Effector memory CD4-positive, alpha-beta T cell (primary cell): ENCODE measurements around the gene ZNF883.
"Not testable (repeated sequence)": the region's sequence is repeated elsewhere in the genome, so short reads cannot be mapped to it uniquely, and the experiment has no call there.

ENCODE experiments used
- DNase-seq, 3 donors: peaks; one replicate each; pipeline ENCODE4 v3.0.0-alpha.2; 2020
- H3K27ac ChIP-seq: 2 replicates; pipeline ENCODE4 v1.7.0; 2013; ENCODE audit warnings: mild to moderate bottlenecking, low read length, moderate library complexity; ENCODE audit not compliant: insufficient read depth, poor library complexity, severe bottlenecking
- H3K27me3 ChIP-seq: replicated peaks from 2 replicates; pipeline ENCODE4 v1.7.0; 2013; ENCODE audit warnings: mild to moderate bottlenecking, low read length; ENCODE audit not compliant: insufficient read depth, control insufficient read depth, poor library complexity, severe bottlenecking
- H3K36me3 ChIP-seq: 2 replicates; pipeline ENCODE4 v1.7.0; 2013; ENCODE audit warnings: mild to moderate bottlenecking, low read length, moderate library complexity; ENCODE audit not compliant: control insufficient read depth, insufficient read depth
- H3K4me1 ChIP-seq: 2 replicates; pipeline ENCODE4 v1.7.0; 2013; ENCODE audit warnings: low read length, mild to moderate bottlenecking; ENCODE audit not compliant: control insufficient read depth, insufficient read depth, poor library complexity, severe bottlenecking
- H3K4me3 ChIP-seq: 2 replicates; pipeline ENCODE4 v1.7.0; 2013; ENCODE audit warnings: low read length, low read depth, mild to moderate bottlenecking; ENCODE audit not compliant: insufficient read depth, poor library complexity, severe bottlenecking
- H3K9me3 ChIP-seq: 2 replicates; pipeline ENCODE4 v1.7.0; 2013; ENCODE audit warnings: mild to moderate bottlenecking, low read length, moderate library complexity; ENCODE audit not compliant: control insufficient read depth
- total RNA-seq, 3 donors: gene quantifications; one replicate each; lab custom pipeline; 2026; lab: John Stamatoyannopoulos, UW

ZNF883 gene
- total RNA-seq: 0.17 to 0.39 (median 0.35) reads per million in 3 donors

DNA sequence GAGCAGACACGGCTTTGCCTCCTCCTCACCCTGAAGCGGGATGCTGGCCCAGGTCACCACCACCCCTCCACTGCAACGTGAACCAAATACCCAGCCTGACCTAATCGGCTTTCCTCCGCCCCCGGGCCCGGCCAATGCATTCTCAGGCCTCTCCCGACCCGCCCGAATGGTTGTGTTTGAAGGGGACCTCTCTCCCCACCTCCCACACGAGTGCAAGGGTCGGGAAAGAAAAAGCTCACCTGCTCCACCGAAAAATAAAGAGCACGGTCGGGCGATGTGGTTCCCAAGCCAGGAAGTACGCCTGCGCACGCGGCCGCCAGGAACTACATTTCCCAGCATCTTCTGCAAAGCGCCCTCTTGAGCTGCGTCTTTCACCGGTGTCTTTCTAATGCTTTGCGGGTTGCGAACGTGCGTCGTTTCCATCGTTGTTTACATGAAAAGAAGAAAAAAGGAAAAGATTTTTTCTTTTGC is at the start of gene ZNF883:
ZNF883 (minus strand) TSS at position 282 of the 471 bp plus-strand sequence.
- no peaks in the 10 kb centered on the region for H3K36me3 ChIP-seq
- no peak for DNase-seq
- no peaks in the 10 kb centered on the region for H3K27me3 ChIP-seq
- no peaks in the 10 kb centered on the region for H3K9me3 ChIP-seq
- no peaks in the 10 kb centered on the region for H3K4me1 ChIP-seq
- no peak within 1 kb of the TSS for H3K27ac ChIP-seq
- peak within 1 kb of the TSS; percentile 39 for H3K4me3 ChIP-seq

DNA sequence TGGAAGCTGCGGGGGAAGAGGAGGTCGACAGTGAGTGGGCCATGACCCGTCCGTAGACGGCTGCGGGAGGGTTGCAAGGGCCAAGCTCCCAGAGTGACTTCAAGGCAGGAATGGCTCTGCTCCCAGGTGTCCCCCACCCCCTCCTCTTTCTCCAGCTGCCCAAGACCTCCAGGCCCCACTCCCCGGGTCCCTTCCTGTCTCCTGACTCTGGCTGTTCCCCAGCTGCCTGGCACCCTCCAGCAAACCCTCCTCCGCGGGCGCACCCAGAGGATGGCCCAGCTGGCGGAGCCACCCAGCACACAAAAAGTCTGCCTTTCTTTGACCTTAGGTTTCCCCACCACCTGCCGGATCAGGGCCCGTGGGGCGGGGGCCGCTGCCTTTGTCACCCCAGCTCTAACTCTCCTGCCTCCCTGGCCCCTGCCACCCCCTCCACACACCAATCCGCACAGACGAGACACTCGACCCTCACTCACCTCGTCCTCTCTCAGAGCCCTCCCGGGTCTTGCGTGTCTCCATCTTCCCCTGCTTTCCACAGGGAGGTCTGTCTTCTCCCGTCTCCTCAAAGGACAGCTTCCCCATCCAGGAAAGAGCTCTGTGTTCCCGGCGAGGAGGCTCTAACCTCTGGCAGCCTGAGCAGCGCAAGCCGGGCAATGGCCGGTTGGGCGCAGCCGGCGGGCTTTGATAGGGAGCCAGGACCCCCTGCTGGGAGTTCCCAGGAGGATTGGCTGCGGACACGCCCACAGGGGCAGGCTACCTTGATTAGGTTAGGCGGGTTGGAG is 49.3 kb upstream of the ZNF883 start:
- not testable (repeated sequence) for H3K4me1 ChIP-seq, H3K27ac ChIP-seq, H3K4me3 ChIP-seq, H3K36me3 ChIP-seq, DNase-seq
- peaks cover 10% of the 10 kb centered on the region for H3K27me3 ChIP-seq
- peaks cover 10% of the 10 kb centered on the region for H3K9me3 ChIP-seq

DNA sequence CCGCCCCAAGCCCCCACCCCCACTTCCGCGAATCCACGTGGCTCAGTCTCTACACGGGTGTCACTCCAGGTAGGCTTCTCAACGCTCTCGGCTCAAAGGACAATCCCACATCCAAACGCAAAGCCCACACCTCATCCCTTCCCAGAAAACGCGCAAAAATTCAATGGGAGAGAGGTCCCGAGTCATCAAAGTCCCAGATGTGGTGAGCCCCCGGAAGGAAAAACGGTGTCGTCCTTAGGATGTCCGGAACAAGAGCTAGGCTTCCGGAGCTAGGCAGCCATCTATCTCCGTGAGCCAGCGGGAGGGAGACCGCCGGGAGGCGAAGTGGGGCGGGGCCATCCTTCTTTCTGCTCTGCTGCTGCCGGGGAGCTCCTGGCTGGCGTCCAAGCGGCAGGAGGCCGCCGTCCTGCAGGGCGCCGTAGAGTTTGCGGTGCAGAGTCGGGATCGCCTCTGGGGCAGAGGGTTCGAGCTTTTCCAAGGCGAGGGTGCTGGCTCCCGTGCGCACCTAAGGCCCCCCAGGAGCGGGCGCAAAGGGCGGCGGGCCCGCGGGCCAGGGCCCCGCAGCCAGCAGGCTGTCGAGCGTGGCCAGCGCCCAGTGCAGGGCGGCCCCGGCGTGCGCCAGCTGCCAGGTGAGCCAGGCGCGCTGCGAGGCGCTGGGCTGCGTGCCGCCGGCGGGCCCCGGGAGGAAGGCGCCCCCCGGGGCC is 47.7 kb upstream of the ZNF883 start:
- H3K27me3 ChIP-seq: peaks cover 10% of the 10 kb centered on the region

DNA sequence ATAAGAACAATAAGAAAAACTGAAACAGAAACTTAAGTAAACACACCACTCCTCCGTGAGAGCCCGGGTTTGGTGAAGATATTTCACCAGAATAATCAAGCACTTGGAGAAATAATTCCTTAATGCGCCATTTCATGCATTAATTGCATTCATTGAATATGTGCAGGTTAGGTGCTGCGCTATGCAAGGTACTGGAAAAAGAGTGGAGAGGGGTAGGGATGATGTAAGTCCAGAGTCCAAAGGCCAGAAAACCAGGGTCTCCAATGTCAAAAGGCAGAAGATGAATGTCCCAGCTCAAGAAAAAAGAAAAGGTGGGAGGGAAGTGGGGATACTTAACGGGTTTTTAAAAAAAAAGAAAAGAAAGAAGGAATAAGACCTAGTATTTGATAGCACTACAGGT is 45.2 kb upstream of the ZNF883 start:
- no peaks in the 10 kb centered on the region for H3K36me3 ChIP-seq
- H3K9me3 ChIP-seq: peaks cover 12% of the 10 kb centered on the region
- peak overlapping the region; percentile 75 for H3K4me3 ChIP-seq
- H3K4me1 ChIP-seq: no peaks in the 10 kb centered on the region
- peaks cover 5% of the 10 kb centered on the region for H3K27me3 ChIP-seq
- H3K27ac ChIP-seq: peak overlapping the region; percentile 30
- DNase-seq: no peak

More for the DNA sequence above, 47.7 kb upstream of the ZNF883 start:
- not testable (repeated sequence) for H3K36me3 ChIP-seq, H3K27ac ChIP-seq, DNase-seq, H3K4me1 ChIP-seq, H3K4me3 ChIP-seq
- peaks cover 10% of the 10 kb centered on the region for H3K9me3 ChIP-seq

DNA sequence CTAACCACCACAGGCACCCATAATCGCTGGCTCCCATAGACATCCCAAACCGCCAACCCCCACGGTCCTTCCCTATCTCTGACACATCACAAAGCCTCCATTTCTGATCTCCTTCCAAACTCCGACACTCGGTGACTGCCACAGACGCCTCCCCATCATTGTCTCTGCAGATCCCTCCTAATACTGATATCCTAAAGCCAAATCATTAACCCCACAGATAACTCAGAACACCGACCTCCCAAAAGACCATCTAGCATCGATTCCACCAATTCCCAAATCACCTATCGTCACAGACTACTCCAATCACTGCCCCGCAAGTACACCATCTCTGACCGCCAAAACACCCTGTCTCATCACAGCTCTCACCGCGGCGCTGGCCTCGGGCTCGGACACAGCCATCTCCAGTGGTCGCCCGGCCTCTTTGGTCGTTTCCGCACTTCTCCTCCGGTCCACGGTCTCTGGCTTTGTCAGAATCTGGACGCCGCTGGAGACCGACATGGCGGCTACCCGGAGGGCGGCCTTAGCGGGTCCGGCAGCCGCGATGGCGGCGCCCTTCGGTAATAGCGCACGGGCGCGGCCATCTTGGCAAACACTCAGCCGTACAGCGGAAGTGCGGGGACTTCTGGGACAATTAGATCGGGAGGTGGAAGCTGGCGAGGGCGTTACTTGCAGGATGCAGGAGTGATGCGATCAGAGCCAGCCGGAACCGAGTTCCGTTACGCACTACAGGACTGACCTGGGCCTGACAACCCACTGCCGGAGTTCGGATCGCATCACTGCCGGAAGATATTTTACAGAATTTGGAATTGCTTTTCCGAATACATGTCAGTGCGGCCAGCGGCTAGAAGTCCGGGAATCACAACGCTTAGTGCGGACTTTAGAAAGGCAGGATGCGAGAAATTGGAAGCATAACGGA is 44.5 kb upstream of the ZNF883 start, which contains the start of gene ZFP37:
ZFP37 (minus strand) TSS at position 534 of the 916 bp plus-strand sequence; CDS start at position 498, 36 bp downstream.
- DNase-seq: peak; percentile 43 to 70 (median 59)
- peaks cover 3% of the 10 kb centered on the region for H3K27me3 ChIP-seq
- H3K4me3 ChIP-seq: peak within 1 kb of the TSS; percentile 75
- H3K27ac ChIP-seq: peak within 1 kb of the TSS; percentile 30
- H3K4me1 ChIP-seq: no peaks in the 10 kb centered on the region
- no peaks in the 10 kb centered on the region for H3K36me3 ChIP-seq
- H3K9me3 ChIP-seq: peaks cover 18% of the 10 kb centered on the region

DNA sequence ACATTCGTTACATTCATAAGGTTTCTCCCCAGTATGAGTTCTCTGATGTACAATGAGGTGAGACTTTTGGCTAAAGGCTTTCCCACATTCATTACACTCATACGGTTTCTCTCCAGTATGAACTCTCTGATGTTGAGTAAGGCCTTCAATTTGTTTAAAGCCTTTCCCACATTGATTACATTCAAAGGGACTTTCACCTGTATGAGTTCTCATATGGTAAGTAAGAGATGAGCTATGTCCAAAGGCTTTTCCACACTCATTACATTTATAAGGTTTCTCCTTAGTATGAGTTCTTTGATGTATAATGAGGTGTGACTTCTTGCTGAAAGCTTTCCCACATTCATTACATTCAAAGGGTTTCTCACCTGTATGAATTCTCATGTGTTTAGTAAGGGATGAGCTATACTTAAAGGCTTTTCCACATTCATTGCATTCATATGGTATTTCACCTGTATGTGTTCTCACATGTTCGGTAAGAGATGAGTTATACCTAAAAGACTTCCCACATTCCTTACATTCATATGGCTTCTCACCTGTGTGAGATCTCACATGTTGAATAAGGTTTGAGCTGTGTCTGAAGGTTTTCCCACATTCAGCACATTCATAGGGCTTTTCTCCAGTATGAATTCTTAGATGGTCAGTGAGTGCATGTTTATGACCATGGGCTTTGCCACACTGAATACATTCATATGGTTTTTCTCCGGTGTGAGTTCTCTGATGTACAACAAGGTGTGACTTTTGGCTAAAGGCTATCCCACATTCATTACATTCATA is 31.1 kb upstream of the ZNF883 start:
- H3K36me3 ChIP-seq: peaks cover 47% of the 10 kb centered on the region
- no peak for DNase-seq
- H3K27ac ChIP-seq: no peak overlapping the region
- no peaks in the 10 kb centered on the region for H3K27me3 ChIP-seq
- H3K4me3 ChIP-seq: no peak overlapping the region
- no peaks in the 10 kb centered on the region for H3K4me1 ChIP-seq
- H3K9me3 ChIP-seq: peaks cover 66% of the 10 kb centered on the region

DNA sequence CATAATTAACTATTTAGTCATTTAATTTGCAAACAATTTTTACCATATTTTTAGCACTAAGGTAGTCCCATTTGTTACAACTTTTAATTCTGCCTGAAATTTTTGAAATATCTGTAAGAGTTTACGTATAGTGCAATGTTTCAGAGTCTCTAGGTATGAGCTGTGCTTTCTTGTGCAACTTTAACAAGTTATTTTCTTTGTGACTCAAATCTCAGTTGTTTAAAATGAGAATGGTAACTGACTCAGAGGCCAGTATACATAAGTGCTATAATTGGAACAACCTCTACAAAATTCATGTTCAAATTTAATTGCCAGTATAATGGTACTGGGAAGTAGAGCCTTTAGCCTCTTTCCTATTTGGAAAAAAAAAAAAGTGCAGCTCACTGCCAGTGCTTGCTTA is 14.2 kb upstream of the ZNF883 start:
- Histone ChIP-seq H3K36me3 (no peaks in the 10 kb centered on the region), H3K27me3 (no peaks in the 10 kb centered on the region), H3K4me1 (no peaks in the 10 kb centered on the region), H3K4me3 (no peak overlapping the region), H3K9me3 (peaks cover 5% of the 10 kb centered on the region), H3K27ac (no peak overlapping the region)
- DNase-seq: no peak

DNA sequence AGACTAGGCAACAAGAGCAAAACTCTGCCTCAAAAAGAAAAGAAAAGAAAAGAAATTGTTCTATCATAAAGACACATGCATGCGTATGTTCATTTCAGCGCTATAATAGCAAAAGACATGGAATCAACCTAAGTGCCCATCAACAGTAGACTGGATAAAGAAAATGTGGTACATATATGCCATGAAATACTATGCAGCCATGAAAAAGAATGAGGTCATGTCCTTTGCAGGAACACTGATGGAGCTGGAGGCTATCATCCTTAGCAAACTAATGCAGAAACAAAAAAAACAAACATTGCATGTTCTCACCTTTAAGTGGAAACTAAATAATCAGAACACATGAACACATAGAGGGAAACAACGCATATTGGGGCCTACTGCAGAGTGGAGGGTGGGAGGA is 6.3 kb upstream of the ZNF883 start:
- no peak overlapping the region for H3K4me3 ChIP-seq
- H3K4me1 ChIP-seq: no peaks in the 10 kb centered on the region
- H3K9me3 ChIP-seq: no peaks in the 10 kb centered on the region
- H3K27ac ChIP-seq: no peak overlapping the region
- DNase-seq: no peak
- no peaks in the 10 kb centered on the region for H3K36me3 ChIP-seq
- H3K27me3 ChIP-seq: no peaks in the 10 kb centered on the region

DNA sequence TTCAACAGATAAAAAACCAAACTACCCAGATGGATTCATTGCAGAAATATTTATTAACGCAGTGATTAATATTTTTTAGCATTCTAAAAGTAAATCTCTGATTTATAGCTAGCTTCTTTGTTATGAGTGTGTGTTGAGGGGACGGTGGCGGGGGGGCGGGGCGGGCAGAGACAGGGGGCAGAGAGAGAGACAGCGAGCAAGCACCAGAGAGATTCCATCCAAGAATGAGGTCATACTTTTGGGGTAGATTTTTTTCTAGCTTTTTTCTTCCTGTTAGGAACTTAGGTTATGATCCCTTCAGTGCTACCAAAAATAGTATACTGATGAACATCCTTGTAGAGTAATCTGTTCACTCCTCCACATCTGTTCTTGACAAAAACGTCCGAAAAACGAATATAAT is 500 bp upstream of the ZNF883 start:
- H3K27me3 ChIP-seq: no peaks in the 10 kb centered on the region
- H3K9me3 ChIP-seq: no peaks in the 10 kb centered on the region
- no peaks in the 10 kb centered on the region for H3K4me1 ChIP-seq
- no peak overlapping the region for H3K27ac ChIP-seq
- no peak overlapping the region for H3K4me3 ChIP-seq
- no peaks in the 10 kb centered on the region for H3K36me3 ChIP-seq
- no peak for DNase-seq
